Measurements from ENCODE around the gene PLEKHA6.

The PLEKHA6 gene

GRCh38 chr1:204382714-204383083, 23.0 kb upstream of the PLEKHA6 start:
- DNase-seq = no peak

- DNase-seq = no peak
These were observed 20.6 kb upstream of the PLEKHA6 start for GRCh38 chr1:204380293-204380831.

- DNase-seq = peak; percentile 43
These were observed 18.3 kb upstream of the PLEKHA6 start for GRCh38 chr1:204377800-204378668.

- no peak for DNase-seq
These were observed 17.4 kb upstream of the PLEKHA6 start for GRCh38 chr1:204376919-204377799.

GRCh38 chr1:204376465-204376864, 16.7 kb upstream of the PLEKHA6 start:
- DNase-seq = no peak

GRCh38 chr1:204373911-204374310, 14.2 kb upstream of the PLEKHA6 start:
- DNase-seq = no peak

GRCh38 chr1:204370176-204370575, 10.4 kb upstream of the PLEKHA6 start:
- no peak for DNase-seq

GRCh38 chr1:204368996-204369726, 9.4 kb upstream of the PLEKHA6 start:
- DNase-seq = no peak

- DNase-seq = no peak
These were observed 8.2 kb upstream of the PLEKHA6 start for GRCh38 chr1:204367956-204368355.

- no peak for DNase-seq
These were observed 7.6 kb upstream of the PLEKHA6 start for GRCh38 chr1:204367193-204367858.

GRCh38 chr1:204366759-204367158, 7.0 kb upstream of the PLEKHA6 start:
- no peak for DNase-seq

- DNase-seq = peak; percentile 57
These were observed 3.8 kb upstream of the PLEKHA6 start for GRCh38 chr1:204363335-204364114.

GRCh38 chr1:204362984-204363334, 3.2 kb upstream of the PLEKHA6 start:
- no peak for DNase-seq

- DNase-seq = no peak
These were observed 2.1 kb upstream of the PLEKHA6 start for GRCh38 chr1:204361781-204362180.

- DNase-seq = no peak
These were observed 1.6 kb upstream of the PLEKHA6 start for GRCh38 chr1:204361341-204361771.

- no peak for DNase-seq
These were observed 585 bp upstream of the PLEKHA6 start for GRCh38 chr1:204360314-204360713.

GRCh38 chr1:204359131-204359473, 627 bp downstream of the PLEKHA6 start:
- no peak for DNase-seq

GRCh38 chr1:204358605-204359004, 1.1 kb downstream of the PLEKHA6 start:
- DNase-seq = no peak

- DNase-seq = no peak
These were observed 1.9 kb downstream of the PLEKHA6 start for GRCh38 chr1:204357551-204358490.

GRCh38 chr1:204356997-204357396, 2.7 kb downstream of the PLEKHA6 start:
- no peak for DNase-seq

GRCh38 chr1:204355913-204356312, 3.8 kb downstream of the PLEKHA6 start:
- DNase-seq = no peak

Data from activated T-cell treated with anti-CD3 and anti-CD28 coated beads for 4 hours (primary cell).